HG02852 (cell line): ENCODE data around the gene SPTBN1.

Experiments used
- ATAC-seq: cut with Tn5 transposase; IDR thresholded peaks from one replicate; pipeline ENCODE4 v1.9.1; 2021; ENCODE audit warnings: mild to moderate bottlenecking, moderate library complexity; ENCODE audit not compliant: unreplicated experiment

The SPTBN1 gene

GRCh38 chr2:54666634-54667265 lies 210.6 kb downstream of the SPTBN1 start:
- no peak for ATAC-seq

- no peak for ATAC-seq
Measured at GRCh38 chr2:54667266-54667639, 211.1 kb downstream of the SPTBN1 start.

GRCh38 chr2:54667726-54668650 lies 211.9 kb downstream of the SPTBN1 start:
- no peak for ATAC-seq

GRCh38 chr2:54668711-54669110 lies 212.6 kb downstream of the SPTBN1 start:
- no peak for ATAC-seq

- ATAC-seq: no peak
Measured at GRCh38 chr2:54669677-54670484, 213.8 kb downstream of the SPTBN1 start.

GRCh38 chr2:54670485-54671009 lies 214.4 kb downstream of the SPTBN1 start:
- ATAC-seq: no peak

GRCh38 chr2:54671010-54671409 lies 214.9 kb downstream of the SPTBN1 start:
- no peak for ATAC-seq

- no peak for ATAC-seq
Measured at GRCh38 chr2:54671875-54672589, 215.9 kb downstream of the SPTBN1 start.

GRCh38 chr2:54672590-54673456 lies 216.7 kb downstream of the SPTBN1 start:
- peak; percentile 80 for ATAC-seq

- peak; percentile 43 for ATAC-seq
Measured at GRCh38 chr2:54673501-54673998, 217.4 kb downstream of the SPTBN1 start.

- ATAC-seq: no peak
Measured at GRCh38 chr2:54675281-54675680, 219.2 kb downstream of the SPTBN1 start.

GRCh38 chr2:54675738-54676137 lies 219.6 kb downstream of the SPTBN1 start:
- no peak for ATAC-seq

- ATAC-seq: no peak
Measured at GRCh38 chr2:54676656-54677055, 220.5 kb downstream of the SPTBN1 start.

GRCh38 chr2:54677476-54678265 lies 221.5 kb downstream of the SPTBN1 start:
- ATAC-seq: no peak

GRCh38 chr2:54678719-54679118 lies 222.6 kb downstream of the SPTBN1 start:
- no peak for ATAC-seq

GRCh38 chr2:54680397-54681041 lies 224.4 kb downstream of the SPTBN1 start:
- ATAC-seq: peak; percentile 88

- ATAC-seq: no peak
Measured at GRCh38 chr2:54681416-54681815, 225.3 kb downstream of the SPTBN1 start.

GRCh38 chr2:54683596-54683995 lies 227.5 kb downstream of the SPTBN1 start:
- no peak for ATAC-seq
